Erythroblast (primary cell): Measurements from ENCODE around the gene KATNB1.

Source experiments
- DNase-seq, 2 experiments: peaks; one replicate each; lab custom pipeline; 2025; lab: John Stamatoyannopoulos, UW
- GATA1 ChIP-seq: IDR thresholded peaks from 2 replicates; pipeline ENCODE4 v1.6.1; 2011; ENCODE audit warnings: low read depth, mild to moderate bottlenecking, control low read depth, low read length, moderate library complexity
- POLR2A ChIP-seq: IDR thresholded peaks from 2 replicates; pipeline ENCODE4 v1.6.1; 2011; ENCODE audit warnings: mild to moderate bottlenecking, low read length

KATNB1 gene, protein sequence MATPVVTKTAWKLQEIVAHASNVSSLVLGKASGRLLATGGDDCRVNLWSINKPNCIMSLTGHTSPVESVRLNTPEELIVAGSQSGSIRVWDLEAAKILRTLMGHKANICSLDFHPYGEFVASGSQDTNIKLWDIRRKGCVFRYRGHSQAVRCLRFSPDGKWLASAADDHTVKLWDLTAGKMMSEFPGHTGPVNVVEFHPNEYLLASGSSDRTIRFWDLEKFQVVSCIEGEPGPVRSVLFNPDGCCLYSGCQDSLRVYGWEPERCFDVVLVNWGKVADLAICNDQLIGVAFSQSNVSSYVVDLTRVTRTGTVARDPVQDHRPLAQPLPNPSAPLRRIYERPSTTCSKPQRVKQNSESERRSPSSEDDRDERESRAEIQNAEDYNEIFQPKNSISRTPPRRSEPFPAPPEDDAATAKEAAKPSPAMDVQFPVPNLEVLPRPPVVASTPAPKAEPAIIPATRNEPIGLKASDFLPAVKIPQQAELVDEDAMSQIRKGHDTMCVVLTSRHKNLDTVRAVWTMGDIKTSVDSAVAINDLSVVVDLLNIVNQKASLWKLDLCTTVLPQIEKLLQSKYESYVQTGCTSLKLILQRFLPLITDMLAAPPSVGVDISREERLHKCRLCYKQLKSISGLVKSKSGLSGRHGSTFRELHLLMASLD

DNA sequence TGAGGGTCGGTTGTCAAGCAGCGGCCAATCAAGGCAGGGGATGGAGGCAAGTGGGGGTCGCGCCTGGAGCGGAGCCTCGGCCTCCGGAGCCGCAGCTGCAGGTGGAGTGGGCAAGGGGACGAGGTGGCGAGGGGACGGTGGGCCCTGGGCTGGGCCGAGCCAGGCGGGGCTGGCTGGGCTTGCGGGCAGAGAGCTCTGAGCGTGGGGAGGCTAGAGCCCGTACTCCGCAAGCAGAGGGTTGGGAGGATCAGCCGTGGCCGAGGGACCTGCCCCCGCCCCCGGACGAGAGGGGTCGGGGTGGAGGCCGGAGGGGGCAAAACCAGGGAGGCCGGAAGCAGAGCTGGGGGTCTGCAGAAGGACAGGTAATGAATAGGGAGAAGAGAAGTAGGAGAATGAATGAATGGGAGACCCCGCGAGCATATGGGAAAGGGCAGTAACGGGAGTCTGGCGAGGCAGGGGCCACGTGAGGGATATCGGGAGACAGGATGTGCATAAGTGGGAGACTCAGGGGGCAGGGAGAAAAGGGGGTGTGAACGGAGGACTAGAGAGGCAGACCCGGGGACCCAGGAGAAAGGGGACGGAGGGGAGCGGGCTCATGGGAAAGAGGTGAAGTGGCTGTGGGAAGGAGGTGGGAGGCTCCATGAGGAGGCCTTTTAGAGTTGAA is at the start of gene KATNB1:
KATNB1 (plus strand) TSS at position 16 of the 664 bp plus-strand sequence. CDS start 1,474 bp downstream, outside the sequence.
- no peak for DNase-seq
- TF ChIP-seq GATA1 = no peak
- no peak for TF ChIP-seq POLR2A

DNA sequence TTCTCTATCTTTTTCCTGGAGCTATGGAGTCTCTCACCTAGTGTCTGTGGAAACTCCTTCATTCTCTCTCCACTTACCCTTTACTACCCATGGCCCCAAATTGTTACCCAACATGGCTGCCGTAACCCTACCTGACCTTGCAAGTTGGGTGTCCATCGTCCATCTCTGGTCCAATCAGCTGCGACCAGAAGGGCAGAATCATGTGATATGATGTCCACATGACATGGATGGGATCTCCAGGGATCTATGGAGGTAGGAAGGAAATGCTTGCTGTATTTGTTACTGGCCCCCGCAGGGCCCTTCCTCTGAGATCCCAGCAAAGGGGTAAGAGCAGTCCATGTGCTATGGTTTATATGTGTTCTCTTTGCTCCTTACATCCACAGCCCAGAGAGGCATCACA is 49.0 kb upstream of the KATNB1 start:
- TF ChIP-seq POLR2A = no peak
- TF ChIP-seq GATA1 = no peak
- DNase-seq = peak; percentile 20 to 23

DNA sequence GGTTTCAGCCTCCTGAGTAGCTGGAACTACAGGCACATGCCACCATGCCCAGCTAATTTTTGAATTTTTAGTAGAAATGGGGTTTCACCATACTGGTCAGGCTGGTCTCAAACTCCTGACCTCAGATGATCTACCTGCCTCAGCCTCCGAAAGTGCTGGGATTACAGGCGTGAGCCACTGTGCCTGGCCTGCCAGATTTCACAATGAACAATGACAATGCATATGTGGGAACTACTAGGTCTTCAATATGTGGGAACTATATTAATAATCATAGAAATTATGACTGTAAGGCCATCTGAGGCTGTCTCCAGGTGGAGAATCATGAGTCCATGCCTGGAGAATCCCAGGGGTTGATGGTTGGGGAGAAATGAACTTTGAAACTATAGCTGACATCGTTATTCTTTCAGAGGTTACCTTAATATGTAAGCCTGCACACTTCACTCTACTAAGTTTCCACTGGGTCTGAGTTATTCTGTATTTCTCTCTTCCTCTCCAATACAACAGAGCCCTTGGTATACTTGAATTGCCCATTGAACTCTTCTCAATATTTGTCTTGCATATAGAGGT is 48.1 kb upstream of the KATNB1 start:
- DNase-seq = peak; percentile 11 to 41
- TF ChIP-seq GATA1 (no peak), POLR2A (no peak)

DNA sequence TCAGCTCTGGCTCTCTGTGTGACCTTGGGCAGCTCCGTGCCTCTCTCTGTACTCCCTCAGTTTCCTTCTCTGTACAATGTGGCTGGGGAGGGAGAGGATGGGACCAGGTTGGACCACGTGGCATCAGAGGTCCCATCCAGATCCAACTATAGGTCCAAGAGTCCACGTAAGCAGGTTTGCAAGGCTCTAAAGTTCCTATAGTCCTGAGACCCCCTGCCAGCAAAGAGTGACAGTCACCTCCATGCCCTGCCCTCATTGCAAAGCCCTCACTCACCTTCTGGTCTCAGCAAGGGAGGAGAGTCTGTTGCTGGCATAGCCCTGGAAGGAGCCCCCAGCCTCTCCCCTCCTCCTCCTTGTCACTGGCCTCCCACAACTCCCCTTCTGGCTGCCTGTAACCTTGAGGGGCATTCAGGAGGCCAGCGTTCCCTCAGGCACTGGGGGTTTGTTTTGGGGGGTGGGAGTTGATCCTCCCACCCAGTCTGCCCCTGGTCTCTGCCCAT is 47.0 kb upstream of the KATNB1 start:
- TF ChIP-seq POLR2A (no peak), GATA1 (no peak)
- no peak for DNase-seq

DNA sequence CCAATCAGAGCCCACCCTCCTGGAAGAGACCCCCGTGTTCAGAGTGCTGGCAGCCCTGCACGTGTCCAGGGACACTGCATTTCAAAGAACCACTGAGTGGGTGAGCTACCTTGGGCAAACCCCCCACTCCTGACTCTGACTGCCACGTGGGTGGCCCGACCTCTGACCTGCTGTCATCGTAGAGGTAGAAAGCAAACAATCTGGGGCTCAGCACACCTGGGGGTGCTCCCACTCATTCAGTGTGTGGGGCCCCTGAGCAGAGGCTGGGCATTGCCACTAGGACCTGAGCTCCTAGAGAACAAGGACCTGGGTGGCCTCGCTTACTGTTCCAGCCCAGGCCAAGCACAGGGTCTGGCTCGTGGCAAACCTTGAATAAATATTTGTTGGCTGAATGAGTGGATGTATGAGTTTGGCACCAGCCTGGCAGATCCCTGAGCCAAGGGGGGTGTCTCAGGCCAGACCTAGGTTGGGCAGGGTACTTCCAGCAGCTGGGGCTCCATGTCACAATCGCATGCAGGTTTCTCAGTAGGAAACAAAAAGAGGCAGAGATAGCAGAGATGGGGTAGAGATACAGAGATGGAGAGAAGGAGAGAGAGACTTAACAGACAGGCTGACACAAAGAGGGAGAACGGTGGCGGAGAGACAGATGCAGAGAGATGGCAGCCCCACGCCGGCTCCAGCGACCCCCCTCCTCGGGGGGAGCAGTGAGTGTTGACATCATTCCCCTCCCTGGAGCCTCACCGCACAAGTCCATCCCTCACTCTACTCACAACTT is 46.4 kb upstream of the KATNB1 start:
- TF ChIP-seq POLR2A (no peak), GATA1 (no peak)

DNA sequence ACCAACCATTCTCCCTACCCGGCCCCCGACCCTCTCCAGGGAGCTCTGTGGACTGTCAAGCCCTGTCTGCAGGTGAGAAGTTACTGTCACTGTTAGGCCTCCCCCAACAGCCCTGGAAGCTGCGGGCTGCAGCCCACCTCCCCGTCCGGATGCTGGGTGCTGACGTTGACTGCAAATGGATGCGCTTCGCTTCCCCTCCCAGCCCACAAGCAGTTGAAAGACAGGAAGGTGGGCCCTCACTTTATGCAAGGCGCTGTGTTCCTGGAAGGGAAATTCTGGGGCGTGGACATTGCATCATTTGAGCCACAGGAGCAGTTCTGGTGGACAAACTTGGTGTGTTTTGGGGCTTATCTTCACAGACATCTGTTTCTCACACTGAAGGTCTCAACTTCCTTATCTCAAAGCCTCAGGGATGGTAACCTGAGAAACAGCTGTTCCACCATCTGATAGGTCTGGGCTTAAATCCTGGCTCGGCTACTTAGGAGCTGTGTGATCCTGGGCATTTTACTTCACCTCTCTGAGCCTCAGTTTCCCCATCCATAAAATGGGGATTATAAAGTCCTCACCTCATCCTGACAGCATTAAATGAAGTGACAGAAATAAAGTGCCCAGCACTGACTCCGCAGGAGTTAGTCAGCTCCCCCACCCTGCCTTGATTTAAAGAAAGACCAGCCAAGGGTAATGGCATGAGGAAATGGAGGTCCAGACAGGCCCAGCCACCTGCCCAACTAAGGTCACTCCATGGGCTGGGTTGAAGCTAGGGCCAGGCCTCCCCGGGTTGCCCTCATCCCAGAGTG is 45.6 kb upstream of the KATNB1 start:
- TF ChIP-seq GATA1 (peak; percentile 82), POLR2A (peak; percentile 33)
- peak; percentile 95 to 99 for DNase-seq

More for the DNA sequence above, 46.4 kb upstream of the KATNB1 start:
- DNase-seq = no peak

DNA sequence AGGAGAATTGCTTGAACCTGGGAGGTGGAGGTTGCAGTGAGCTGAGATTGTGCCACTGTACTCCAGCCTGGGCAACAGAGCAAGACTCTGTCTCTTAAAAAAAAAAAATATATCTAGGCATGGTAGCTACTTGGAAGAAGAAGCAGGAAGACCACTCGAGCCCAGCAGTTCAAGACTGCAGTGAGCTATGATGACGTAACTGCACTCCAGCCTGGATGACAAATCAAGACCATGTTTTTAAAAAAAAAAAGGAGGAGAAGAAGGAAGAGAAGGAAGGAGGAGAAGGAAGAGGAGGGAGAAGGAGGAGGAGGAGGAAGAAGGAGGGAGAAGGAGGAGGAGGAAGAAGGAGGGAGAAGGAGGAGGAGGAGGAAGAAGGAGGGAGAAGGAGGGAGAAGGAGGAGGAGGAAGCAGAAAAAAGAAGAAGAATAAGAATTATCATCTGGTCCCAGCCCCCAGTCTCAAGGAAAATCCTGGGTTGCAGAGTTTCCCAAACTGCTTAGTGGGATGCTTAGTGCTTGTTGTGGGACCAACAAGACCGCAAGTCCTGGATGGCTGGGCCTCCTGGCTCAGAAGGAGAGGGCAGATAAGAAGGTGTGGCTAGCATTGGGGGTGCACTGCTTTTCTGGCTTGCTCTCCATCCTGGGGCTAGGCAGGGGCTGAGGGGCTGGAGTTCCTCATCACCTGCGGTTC is 44.6 kb upstream of the KATNB1 start:
- DNase-seq = peak; percentile 79 to 80
- TF ChIP-seq GATA1 = no peak
- no peak for TF ChIP-seq POLR2A

DNA sequence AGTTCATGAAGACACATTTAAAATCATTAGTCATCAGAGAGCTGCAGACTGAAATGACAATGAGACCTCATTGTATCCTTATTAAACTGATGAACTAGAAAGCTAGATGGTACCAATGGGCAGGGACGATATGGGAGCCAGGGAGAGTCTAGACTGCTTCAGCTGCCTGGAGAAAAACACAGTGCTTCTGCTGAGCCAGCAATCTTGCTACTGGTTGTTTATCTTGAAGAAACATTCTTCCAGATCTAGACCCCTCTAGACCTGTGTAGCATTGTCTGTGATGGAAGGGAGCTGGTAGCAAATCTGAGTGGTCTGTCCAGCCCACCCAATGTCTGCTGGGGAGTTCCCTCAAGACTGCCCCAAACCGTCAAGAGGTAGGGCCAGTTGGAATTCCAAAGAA is 42.9 kb upstream of the KATNB1 start:
- TF ChIP-seq GATA1 (no peak), POLR2A (no peak)
- DNase-seq = peak in 1 of 2 experiments; percentile 14

DNA sequence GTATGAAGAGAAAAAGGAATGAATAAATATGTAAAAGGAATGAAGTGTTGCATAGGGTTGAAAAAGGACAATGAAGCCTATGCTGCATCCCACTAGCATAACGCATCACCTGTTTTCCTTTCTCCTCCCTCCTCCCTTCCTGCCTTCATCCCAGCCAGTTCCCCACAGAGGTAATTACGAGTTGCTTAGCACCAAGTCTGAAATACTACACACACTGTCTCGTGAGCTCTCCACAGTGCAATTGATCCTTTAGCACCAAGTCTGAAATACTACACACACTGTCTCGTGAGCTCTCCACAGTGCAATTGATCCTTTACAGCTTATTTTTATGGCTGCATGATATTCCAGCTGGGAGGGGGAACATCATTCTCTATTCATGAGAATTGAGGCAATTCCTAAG is 42.0 kb upstream of the KATNB1 start:
- TF ChIP-seq POLR2A = no peak
- no peak for TF ChIP-seq GATA1

DNA sequence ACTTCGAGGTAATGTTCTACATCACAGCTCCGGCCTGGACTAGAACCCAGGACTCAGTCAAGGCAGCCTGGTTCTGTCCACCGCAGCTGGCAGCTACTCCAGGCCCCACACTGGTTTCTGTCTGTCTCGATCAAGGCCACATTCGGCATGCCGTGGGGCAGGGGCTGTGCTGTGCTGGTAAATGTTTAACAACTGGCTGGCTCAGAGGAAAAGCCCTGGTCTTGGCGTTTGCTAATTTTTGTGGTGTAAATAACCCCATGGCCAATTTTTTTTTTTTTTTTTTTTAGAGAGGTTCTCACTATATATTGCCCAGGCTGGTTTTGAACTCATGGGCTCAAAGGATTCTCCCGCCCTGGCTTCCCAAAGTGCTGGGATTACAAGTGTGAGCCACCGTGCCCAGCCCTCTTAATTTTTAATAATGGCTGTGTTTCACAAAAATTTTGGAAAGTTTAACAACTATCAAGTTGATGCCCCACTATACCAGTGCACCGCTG is 41.3 kb upstream of the KATNB1 start:
- TF ChIP-seq POLR2A (no peak), GATA1 (no peak)
- no peak for DNase-seq

More for the DNA sequence above, 42.0 kb upstream of the KATNB1 start:
- no peak for DNase-seq

DNA sequence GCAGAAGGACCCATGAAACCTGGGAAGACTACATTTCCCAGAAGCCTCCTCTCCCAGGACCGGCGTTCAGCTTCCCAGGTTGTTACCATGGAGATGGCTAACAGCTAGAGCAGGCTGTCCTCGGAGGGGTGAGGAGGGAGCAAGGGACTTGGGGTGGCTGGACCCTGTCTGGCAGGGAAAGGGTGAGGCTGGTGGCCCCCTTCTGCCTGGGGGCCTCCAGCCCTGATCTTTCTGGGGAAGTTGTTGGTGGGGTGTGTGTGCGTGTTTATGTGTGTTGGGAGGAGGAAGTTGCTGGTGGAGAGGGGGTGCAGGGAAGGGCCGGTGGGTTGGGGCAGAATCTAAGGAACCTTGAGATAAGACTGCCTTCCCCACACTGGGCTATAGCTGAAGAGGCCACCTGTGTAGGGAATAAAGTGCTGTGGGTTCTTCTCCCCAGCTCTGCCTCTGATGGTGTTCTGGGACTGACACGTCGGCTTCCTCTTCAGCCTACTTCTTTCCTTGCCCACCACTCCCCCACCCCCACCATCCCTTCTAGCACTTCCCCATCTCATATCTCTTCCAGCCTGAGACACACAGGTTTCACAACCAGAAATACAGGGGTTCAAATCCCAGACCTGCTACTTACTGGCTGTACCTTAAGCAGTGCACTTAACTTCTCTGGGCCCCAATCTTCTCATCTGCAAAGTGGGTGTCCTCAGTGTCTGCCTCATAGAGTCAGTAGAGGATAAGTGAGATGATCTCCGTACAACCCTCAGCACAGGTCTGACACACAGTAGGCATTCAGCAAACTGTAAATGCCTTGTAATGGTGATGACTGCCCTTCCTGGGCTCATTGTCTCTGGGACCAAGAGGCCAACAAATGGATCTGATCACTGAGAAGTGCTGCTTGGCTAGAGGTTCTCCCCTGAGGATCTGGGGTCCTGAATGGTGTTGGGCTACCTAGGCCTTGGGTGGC is 40.6 kb upstream of the KATNB1 start, which contains the start of gene DRC7:
DRC7 (plus strand) TSS at position 82 of the 955 bp plus-strand sequence. CDS start 3,144 bp downstream, outside the sequence.
- no peak for TF ChIP-seq POLR2A
- no peak for TF ChIP-seq GATA1

DNA sequence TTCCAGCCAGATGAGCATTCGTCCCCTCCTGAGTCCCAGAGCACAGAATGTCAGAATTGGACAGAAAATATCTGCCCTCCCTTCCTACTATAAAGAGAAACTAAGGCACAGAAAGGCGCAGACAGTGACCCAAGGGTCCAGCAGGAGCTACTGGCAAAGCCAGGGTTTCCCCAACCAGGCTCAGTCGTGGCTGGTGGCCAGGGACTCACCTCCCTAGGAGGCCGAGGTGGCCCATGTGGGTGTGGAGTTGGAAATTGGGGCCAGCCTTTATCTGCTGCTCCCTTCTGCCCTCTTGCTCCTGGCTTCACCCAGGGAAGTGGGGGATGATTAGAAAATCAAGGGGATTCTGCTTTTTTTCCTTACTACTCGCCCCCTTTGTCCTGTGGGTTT is 39.9 kb upstream of the KATNB1 start:
- no peak for TF ChIP-seq GATA1
- no peak for TF ChIP-seq POLR2A
- peak; percentile 65 to 70 for DNase-seq

More for the DNA sequence above, 40.6 kb upstream of the KATNB1 start, which contains the start of gene DRC7:
- DNase-seq = peak; percentile 81 to 83
